DND-41 (cell line): ENCODE results near the gene ARHGEF16.

ENCODE experiments used
- ATAC-seq: fragments of 200-7000 bp; cut with Tn5 transposase; 3 replicates; pipeline ENCODE4 v1.9.1; 2021; ENCODE audit warnings: low read depth; ENCODE audit not compliant: insufficient read depth
- DNase-seq: peaks from one replicate; pipeline ENCODE4 v3.0.0-alpha.2; 2020
- H2AFZ ChIP-seq: 2 replicates; pipeline ENCODE4 v1.6.0; 2012; ENCODE audit warnings: low read depth, low read length
- H3K27ac ChIP-seq: 2 replicates; pipeline ENCODE4 v1.5.1; 2012; ENCODE audit warnings: low read length, inconsistent platforms
- H3K27me3 ChIP-seq: fragments of 200-600 bp; sonication (generic); 2 replicates; pipeline ENCODE4 v1.6.0; 2012; ENCODE audit warnings: low read length, mild to moderate bottlenecking, inconsistent platforms; ENCODE audit not compliant: insufficient read depth, poor library complexity
- H3K36me3 ChIP-seq: 2 replicates; pipeline ENCODE4 v1.5.1; 2012; ENCODE audit warnings: low read length, inconsistent platforms; ENCODE audit not compliant: insufficient read depth
- H3K4me1 ChIP-seq: 2 replicates; pipeline ENCODE4 v1.5.1; 2012; ENCODE audit warnings: mild to moderate bottlenecking, low read length; ENCODE audit not compliant: insufficient read depth
- H3K4me2 ChIP-seq: 2 replicates; pipeline ENCODE4 v1.6.0; 2012; ENCODE audit warnings: mild to moderate bottlenecking, moderate library complexity, low read length, inconsistent platforms; ENCODE audit not compliant: insufficient read depth
- H3K4me3 ChIP-seq, 2 experiments: fragments of 200-600 bp in 1 of 2; shearing (Covaris generic) in 1 of 2; 2 replicates each; pipeline ENCODE4 v1.5.1; 2012 to 2016; ENCODE audit warnings: inconsistent platforms in 2 of 2, low read length in 2 of 2, mild to moderate bottlenecking in 2 of 2, low read depth in 1 of 2, moderate library complexity in 1 of 2
- H3K79me2 ChIP-seq: 2 replicates; pipeline ENCODE4 v1.6.0; 2012; ENCODE audit warnings: low read length, inconsistent platforms; ENCODE audit not compliant: insufficient read depth
- H3K9ac ChIP-seq: 2 replicates; pipeline ENCODE4 v1.6.0; 2012; ENCODE audit warnings: low read depth, mild to moderate bottlenecking, inconsistent platforms, low read length, moderate library complexity
- H3K9me3 ChIP-seq: 2 replicates; pipeline ENCODE4 v1.5.1; 2012; ENCODE audit warnings: low read length, moderate library complexity, mild to moderate bottlenecking, inconsistent platforms; ENCODE audit not compliant: insufficient read depth, severe bottlenecking
- H4K20me1 ChIP-seq: 2 replicates; pipeline ENCODE4 v1.6.0; 2012; ENCODE audit warnings: low read length; ENCODE audit not compliant: insufficient read depth
- EZH2 ChIP-seq: IDR thresholded peaks from 3 replicates; pipeline ENCODE4 v1.6.1; 2012; ENCODE audit warnings: borderline replicate concordance, low read depth, mild to moderate bottlenecking, moderate library complexity, low read length, inconsistent platforms; ENCODE audit not compliant: severe bottlenecking
- TF ChIP-seq, protein P1 (sequence below): IDR thresholded peaks from 2 replicates; pipeline ENCODE4 v1.5.1; 2012; ENCODE audit warnings: borderline replicate concordance, low read length, moderate library complexity, mild to moderate bottlenecking; ENCODE audit not compliant: poor library complexity, severe bottlenecking; ENCODE audit errors: extremely low read depth

ARHGEF16 gene

DNA sequence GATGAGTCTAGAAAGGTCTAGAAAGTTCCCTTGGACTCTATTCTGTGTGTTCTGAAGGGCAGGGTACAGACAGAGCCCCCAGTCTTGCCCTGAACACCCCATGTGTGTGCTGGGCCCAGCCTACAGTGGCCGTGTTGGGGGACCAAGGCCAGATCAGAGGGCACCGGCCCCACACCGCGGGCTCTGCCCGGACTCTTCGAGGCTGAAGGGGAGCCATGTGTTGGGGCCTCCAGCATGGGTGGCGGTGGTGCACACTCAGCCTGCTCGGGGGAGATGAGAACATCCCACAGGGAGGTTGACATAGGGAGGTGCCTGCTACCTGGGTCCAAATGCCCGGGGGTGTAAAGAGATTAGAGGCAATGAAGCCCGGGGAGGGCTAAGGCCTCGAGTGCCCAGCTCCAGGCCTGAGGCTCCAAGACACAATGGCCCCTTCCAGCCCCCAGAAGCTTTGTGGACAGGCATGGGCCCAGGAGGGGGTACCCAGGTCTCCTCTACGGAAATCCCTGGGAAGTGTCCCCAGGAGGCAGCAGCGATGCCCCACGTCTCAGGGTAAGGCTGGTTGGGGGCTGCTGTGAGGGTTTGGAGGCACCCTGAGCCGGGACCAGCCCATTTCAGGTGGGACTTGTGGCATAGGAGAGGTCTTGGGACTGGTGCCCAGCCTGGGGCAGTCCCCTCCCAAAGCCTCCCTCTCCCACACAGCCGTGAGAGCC, 12.1 kb downstream of the ARHGEF16 start:
- Histone ChIP-seq H3K4me1 (no peaks in the 10 kb centered on the region), H3K79me2 (no peaks in the 10 kb centered on the region), H2AFZ (no peak overlapping the region), H3K36me3 (no peaks in the 10 kb centered on the region), H3K4me3 (no peak overlapping the region), H4K20me1 (peaks cover 5% of the 10 kb centered on the region), H3K4me2 (no peak overlapping the region), H3K27me3 (peaks cover 6% of the 10 kb centered on the region), H3K9ac (no peak overlapping the region), H3K27ac (no peak overlapping the region), H3K9me3 (no peaks in the 10 kb centered on the region)
- ATAC-seq (no peak), DNase-seq (no peak)
- no peak for TF ChIP-seq EZH2
- TF ChIP-seq, protein P1, sequence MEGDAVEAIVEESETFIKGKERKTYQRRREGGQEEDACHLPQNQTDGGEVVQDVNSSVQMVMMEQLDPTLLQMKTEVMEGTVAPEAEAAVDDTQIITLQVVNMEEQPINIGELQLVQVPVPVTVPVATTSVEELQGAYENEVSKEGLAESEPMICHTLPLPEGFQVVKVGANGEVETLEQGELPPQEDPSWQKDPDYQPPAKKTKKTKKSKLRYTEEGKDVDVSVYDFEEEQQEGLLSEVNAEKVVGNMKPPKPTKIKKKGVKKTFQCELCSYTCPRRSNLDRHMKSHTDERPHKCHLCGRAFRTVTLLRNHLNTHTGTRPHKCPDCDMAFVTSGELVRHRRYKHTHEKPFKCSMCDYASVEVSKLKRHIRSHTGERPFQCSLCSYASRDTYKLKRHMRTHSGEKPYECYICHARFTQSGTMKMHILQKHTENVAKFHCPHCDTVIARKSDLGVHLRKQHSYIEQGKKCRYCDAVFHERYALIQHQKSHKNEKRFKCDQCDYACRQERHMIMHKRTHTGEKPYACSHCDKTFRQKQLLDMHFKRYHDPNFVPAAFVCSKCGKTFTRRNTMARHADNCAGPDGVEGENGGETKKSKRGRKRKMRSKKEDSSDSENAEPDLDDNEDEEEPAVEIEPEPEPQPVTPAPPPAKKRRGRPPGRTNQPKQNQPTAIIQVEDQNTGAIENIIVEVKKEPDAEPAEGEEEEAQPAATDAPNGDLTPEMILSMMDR: no peak

DNA sequence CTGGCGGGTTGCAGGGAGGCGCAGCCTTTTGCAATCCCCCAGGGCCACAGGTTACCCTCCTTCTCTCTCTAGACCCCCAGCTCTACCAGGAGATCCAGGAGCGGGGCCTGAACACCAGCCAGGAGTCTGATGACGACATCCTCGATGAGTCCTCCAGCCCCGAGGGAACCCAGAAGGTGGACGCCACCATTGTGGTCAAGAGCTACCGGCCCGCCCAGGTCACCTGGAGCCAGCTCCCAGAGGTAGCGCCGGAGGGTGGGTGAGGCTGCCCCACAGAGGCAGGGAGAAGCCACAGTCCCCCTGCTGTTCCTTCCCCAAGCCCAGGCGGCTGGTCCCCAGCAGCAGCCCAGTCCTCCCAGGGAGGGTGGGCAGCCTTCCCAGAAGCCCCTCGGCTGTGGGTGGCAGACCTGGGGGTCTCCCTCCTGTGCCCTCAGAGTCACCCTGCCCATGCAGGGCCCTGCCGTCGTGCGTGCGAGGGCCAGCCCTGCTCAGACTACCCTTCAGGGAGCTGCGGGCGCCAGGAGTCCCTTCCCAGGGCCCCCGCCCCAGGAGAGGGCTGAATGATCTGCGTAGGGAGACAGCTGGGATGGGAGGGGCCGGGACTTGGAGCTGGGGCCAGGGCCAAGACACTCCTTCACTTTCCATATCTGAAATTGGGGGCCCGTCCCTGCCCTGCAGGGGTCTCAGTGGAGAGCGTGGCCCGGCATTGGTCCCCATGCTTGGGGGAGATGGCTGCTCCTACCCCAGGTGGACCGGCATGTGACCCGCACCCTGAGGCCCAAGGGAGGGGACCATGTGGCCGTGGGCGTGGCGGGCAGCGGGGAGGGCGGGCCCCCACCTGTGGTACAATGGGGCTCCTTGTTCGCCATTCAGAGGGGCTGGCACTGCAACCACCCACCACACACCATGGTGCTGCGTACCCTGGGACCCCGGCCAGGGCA, 12.9 kb downstream of the ARHGEF16 start:
- TF ChIP-seq EZH2: no peak
- TF ChIP-seq, protein P1: no peak
- Histone ChIP-seq H3K4me2 (no peak overlapping the region), H3K9me3 (no peaks in the 10 kb centered on the region), H3K4me1 (no peaks in the 10 kb centered on the region), H2AFZ (no peak overlapping the region), H4K20me1 (peaks cover 5% of the 10 kb centered on the region), H3K27me3 (peaks cover 6% of the 10 kb centered on the region), H3K79me2 (no peaks in the 10 kb centered on the region), H3K9ac (no peak overlapping the region), H3K27ac (no peak overlapping the region), H3K36me3 (no peaks in the 10 kb centered on the region), H3K4me3 (no peak overlapping the region)
- ATAC-seq (no peak), DNase-seq (no peak)

DNA sequence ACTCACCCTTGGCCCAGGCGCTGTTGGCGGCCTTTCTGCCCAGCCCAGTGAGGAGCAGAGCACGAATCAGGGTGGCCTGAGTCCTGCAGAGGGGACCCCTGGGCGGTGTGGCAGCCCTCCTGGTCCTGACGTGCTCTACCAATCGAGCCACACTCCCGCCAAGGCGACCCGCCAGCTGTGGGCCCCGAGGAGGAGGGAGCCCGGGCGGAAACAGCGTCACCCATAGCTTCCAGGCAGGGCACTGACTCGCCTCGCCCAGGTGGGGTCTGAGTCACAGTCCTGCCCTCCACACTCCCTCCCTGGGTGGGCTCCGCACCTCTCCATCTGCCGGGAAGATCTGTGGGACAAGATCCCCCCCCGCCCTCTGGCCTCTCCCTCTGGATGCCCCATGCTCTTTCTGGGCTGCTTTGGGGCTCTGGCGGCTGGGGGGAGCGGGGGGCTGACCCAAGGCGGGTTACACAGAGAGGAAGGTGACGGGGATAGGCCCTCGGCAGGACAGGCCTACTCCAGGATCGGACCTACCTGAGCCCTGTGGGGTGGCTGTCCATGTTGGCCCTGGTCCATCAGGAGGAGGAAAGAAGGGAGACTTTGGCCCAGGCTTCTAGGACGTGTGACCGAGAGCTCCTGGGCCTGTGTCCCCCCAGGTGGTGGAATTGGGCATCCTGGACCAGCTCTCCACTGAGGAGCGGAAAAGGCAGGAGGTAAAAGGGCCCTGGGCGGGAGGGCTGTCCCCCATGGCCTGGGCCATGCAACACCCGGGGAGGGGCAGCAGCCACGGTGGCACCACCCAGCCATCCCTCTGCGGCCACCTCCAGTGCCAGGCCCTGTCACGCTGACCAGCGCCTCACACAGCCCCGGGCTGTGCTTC, 14.0 kb downstream of the ARHGEF16 start:
- Histone ChIP-seq H3K4me2 (no peak overlapping the region), H3K79me2 (no peaks in the 10 kb centered on the region), H3K4me3 (no peak overlapping the region), H3K27me3 (peaks cover 6% of the 10 kb centered on the region), H3K9ac (no peak overlapping the region), H4K20me1 (peaks cover 5% of the 10 kb centered on the region), H3K4me1 (no peaks in the 10 kb centered on the region), H3K9me3 (no peaks in the 10 kb centered on the region), H2AFZ (no peak overlapping the region), H3K27ac (no peak overlapping the region), H3K36me3 (no peaks in the 10 kb centered on the region)
- ATAC-seq (no peak), DNase-seq (no peak)
- TF ChIP-seq EZH2: no peak
- TF ChIP-seq, protein P1: no peak
